GM18505 (cell line): Measurements from ENCODE around the gene CHCHD6.

Source experiments
- ATAC-seq: cut with Tn5 transposase; IDR thresholded peaks from one replicate; pipeline ENCODE4 v1.9.1; 2021; ENCODE audit not compliant: unreplicated experiment
- POLR2A ChIP-seq: IDR thresholded peaks from 4 replicates; pipeline ENCODE4 v1.6.1; 2011; ENCODE audit warnings: borderline replicate concordance; ENCODE audit not compliant: insufficient read depth, insufficient read length; ENCODE audit errors: extremely low read depth

The CHCHD6 gene

DNA sequence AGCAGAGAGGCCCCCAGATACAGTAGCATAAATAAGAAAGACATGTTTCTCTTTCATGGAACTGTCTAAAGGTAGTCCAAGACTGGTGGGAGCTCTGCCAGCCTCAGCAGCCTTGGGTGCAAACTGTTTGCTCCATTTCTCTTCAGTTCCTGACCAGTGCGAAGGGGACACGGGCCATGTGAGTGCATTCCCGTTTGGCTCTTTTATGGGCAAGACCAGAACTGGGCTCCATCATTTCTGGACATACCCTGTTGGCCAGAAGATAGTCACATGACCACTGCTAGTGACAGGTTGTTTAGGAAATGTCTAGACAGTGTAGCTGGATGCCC lies 45.5 kb downstream of the CHCHD6 start:
- ATAC-seq = no peak
- no peak for TF ChIP-seq POLR2A

DNA sequence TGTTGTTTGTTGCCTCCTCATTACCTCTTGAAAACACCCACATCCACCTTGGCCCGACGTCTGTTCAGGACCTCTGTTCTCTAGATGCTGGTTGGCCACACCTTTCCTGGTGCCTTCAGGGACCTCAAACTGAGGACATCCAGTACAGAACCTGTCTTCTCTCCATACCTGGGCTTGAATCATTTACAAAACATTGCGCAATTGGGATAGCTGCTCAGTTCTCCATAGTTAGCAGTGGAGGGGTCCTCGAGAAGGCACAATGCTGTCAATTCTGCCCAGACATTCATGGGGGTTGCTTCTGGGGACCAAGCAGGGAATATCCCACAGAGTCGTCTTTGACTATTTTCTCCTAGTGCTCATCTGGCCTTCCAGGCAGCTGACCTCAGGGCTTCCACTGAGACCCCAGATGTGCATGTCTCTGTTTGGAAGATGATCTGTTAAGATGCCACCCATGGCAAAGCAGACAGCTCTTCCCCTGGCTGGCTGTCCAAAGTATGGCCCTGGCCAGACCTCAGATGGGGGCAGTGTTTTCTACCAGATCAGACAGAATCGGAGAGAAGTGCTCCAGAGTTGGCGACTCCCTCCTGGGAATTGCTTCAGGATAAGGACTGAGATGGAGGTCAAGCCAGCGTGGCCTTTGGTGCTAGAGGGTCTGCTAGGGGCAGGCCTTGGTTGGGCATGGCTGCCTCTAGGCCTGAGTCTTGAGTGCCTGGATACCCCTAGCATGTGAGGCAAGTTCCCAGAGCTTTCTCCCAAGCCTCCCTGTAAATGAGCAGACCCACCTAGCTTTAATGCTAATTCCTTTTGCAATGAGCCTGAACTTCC lies 46.1 kb downstream of the CHCHD6 start:
- ATAC-seq = no peak
- TF ChIP-seq POLR2A = no peak

DNA sequence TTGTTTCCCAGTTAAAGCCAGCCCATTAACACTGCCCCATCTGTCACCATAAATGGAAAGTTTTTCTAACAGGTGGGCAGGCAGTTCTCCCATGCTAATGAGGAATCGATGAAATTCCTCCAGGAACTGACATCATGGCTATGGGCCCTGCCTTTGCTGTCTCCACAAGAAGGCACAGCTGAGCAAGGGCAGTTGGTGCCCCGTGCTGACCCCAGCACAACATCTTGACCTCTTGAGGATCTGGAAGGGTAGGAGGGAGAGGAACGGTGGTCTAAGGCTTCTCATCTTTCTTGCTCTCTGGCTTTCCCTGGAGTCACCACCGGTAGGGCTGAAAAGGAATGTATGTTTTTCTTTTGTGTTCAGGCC lies 46.7 kb downstream of the CHCHD6 start:
- ATAC-seq = no peak
- TF ChIP-seq POLR2A = no peak

DNA sequence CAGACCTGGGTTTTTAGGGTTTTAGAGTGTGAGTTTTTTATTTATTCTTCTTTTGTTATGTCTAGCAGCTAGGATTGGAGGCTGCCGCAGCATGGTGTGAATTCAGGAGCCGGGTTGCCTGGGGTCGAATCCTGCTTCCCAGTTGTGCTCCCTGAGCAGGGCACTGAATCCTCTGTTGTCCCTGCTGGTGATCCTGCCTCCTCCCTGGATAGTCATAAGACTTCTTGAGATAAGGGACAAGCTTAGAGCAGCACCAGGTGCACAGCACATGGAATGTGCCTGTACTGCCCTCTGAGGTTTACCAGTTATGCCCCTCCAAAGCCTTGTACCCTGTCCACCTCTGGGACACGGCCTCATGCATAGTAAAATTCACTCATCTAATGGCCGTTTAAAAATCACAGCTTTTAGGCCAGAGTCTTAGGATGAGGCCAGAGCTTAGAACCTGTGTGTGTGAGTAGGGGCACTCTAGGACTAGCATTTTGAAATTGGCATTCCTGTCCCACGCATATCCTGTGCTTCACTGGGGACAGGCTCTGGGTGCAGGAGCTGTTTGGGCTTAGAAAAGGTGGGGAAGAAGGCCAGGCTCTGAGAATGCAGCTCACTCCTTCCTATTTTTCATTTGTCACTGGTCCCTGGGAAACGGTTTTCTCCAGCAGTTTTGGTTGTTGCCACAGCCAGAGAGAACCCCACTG lies 47.7 kb downstream of the CHCHD6 start:
- TF ChIP-seq POLR2A = no peak
- ATAC-seq = no peak

DNA sequence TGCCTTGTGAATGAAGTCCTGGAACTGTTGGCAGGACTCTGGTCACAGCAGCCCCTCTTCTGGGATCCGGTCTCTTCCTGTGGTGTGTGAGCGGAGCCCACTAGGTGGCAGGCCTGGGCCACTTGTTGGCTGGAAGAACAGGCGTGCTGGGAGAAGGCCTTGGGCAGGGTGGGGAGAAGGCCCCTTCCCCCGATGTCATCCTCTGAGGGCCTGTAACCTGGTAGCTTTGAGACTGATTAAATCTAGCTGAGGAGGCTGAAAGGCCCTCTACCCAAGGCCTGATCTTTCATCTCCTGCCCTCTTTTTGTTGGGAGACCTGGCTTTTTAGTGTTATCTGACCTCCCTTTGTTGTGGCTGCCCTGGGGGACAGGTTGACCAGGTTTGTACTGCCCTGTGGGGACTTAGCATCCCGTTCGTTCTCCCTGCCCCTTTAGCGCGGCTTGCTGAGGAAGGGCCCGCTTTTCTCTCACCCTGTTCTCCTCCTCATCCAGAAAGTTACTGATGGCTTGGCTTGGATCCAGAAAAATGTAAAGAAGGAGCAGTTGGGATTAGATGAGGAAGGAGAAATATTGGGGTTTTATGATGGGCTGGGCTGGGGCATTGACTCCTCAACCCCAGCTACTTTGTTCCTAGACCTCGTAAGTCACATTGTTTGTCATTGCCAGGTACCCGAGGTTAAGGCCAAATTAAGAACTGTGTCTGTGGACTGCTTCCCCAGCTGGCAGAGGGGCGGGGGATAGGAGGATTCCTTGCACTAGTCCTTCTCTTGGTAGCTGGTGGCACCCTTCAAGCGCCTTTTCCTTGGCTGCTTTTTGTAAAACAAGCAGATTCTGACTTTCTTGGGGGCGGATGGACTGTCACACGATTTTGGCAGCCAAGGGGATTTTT lies 48.5 kb downstream of the CHCHD6 start:
- peak; percentile 65 for ATAC-seq
- TF ChIP-seq POLR2A = no peak

DNA sequence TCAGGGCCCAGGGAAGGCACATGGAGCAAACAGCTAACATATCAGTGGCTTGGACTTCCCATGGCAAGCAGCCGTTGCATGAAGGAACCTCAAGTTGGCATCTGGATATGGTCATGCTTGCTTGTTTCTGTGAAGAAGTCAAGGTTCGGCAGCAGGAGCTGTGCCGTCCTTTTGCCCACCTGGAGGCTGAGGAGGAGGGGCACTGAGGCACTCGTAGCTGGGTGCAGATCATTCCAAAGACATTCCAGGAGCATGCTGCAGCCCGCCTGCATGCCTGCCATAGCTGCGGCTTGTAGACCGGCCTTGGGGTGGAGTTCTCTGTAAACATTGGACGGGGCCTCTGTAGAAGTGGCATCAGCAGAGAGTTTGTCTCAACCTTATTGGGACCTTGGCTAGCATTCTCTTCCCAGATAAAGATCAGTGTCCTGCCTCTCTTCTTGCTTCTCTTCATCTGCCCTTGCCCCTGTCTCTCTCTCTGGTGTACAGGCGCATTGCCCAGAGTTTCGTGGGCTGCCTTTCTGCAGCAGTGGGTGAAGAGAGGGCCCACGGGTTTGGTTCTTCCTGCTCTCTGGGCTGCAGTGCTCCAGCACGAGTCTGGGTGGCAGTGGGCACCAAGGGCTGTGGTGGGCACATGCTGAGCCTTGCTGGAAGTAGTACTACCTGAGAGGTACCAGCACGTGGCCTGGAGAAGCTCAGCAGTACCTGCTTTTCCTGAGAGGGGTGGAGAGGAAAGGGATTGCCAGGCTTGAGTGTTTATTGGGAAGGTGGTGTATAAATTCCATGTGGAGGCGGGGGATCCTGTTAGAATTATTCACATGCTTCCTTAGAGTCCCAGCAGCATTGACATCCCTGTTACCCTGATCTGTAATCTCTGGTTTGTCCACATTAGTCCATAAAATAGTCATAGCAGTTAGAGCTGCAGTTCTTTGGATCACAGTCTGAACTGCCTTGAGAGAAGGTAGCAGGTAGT lies 49.4 kb downstream of the CHCHD6 start:
- no peak for TF ChIP-seq POLR2A
- no peak for ATAC-seq

DNA sequence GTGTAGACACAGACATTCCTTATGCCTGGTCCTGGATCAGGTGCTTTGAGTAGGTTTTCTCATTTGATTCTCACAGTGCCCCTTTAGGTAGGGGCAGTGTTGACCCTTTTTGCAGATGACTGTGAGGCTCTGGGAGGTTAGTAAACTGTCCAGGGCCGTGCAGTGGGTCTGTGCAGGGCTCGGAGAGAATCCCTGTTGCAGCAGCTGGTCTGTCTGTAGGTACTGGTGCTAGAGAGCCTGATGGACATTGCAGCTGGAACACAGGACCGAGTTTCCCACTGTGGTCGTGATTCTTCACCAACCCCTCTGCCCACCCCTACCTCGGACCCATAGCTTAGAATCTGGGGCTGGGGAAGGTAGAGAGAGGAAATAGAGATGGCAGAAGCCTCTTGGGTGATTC lies 51.8 kb downstream of the CHCHD6 start:
- TF ChIP-seq POLR2A = no peak
- ATAC-seq = no peak

DNA sequence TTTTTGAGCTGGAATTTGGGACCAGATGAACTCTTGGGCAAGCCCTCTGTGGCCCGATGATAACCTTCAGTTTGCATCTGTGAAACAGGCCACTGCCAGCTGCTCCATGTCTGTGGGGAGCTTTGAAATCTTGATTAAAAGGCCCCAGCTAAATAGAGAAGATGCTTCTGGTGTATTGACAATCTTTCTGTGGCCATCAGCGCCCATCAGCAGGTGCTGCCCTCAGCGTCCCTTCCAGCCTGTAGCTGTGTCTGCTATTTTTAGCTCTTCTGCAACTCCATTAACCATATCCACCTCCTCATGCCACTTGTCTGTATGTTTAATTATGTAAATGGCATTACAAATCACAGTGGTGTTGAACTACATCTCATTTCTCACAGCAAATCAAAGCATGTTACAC lies 54.0 kb downstream of the CHCHD6 start:
- TF ChIP-seq POLR2A = no peak
- no peak for ATAC-seq

DNA sequence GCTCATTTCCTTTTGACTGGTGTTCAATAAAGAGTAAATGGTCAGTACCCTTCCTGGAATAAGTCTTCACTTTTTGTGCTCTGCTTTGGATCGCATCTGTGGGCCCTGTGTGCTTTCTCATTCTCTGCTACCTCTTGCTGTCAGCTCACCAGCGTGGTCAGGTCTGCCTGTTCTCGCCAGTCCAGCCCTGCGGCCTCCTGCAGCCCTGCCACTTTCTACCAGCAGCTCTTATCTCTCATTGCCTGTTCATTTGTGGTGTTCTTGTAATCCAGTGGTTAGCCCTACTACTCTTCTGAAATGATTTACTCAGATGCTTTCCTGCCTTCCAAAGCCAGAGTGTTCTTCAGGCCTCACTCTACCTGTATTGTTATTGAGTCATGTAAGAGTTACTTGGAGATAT lies 54.8 kb downstream of the CHCHD6 start:
- no peak for ATAC-seq
- no peak for TF ChIP-seq POLR2A

DNA sequence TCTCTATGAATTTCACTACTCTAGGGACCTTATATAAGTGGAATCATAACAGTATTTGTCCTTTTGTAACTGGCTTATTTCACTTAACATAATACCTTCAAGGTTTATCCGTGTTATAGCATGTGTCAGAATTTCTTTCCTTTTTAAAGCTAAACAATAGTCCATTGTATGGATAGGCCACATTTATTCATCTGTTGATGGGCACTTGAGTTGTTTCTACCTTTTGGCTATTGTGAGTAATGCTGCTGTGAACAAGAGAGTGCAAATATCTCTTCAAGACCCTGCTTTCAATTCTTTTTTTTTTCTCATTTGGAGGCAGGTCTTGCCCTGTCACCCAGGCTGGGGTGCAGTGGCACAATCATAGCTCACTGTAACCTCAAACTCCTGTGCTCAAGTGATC lies 56.5 kb downstream of the CHCHD6 start:
- no peak for TF ChIP-seq POLR2A
- no peak for ATAC-seq

DNA sequence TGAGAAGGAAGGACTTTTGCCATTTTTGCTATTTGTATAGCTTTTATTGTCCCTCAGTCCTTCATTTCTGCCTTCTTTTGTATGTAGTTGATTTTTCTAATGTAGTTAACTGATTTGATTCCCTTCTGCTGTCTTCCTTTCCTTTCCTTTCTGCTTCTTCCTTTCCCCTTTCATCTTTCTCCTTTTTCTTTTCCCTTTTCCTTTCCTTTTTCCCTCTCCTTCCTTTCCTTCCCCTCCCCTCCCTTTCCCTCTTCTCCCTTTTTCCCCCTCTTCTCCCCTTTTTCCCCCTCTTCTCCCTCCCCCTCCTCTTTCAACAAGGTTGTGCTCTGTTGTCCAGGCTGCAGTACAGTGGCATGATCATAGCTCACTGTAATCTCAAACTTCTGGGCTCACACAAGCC lies 59.0 kb downstream of the CHCHD6 start:
- no peak for TF ChIP-seq POLR2A
- no peak for ATAC-seq

DNA sequence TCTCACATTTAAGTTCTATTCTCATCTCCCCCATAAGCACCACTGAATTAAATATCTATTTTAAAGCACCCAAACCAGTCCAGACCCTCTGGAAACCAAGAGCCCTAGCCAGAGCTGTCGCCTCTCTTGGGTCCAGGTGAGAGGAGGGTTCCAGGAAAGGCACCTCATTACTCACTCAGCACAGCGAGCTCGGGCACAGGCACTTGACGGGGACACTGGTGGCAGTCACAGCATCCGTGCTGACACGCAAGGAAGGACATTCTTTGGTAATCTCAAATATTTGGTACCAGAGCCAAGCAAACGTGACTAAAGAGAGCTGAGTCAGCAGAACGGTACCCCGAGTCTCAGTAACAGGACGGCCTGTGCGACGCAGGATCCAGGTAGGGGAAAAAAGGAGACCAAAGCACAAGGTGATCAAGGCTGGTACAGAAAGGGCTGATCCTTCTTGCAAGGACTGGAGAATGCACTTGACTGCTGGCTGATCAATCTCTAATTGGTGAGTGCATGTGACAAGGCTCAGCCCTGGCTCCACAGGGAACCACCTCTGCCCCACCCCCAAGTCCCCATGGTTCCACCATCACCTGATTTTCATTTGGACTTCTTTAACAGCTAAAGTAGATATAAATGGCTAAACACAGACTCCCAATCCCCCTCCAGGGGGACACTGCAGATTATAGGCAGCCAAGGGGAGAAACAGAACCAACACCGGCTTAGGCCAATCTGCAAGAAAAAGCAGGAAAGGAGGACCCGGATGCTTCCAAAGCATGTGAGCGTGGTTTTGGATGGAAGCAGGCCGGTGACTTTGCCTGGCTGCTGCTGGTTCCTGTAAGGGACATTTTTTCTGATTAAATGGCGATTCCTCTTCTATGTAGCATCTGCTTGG lies 61.4 kb downstream of the CHCHD6 start:
- no peak for TF ChIP-seq POLR2A
- no peak for ATAC-seq
